SW480 (cell line): Measurements from ENCODE around the gene DRAM2.
"Not testable (repeated sequence)": the region's sequence is repeated elsewhere in the genome, so short reads cannot be mapped to it uniquely, and the experiment has no call there.

ENCODE experiments used
- DNase-seq: peaks from one replicate; pipeline ENCODE4 v3.0.0-alpha.2; 2016; ENCODE audit warnings: low spot score

The DRAM2 gene

DNA sequence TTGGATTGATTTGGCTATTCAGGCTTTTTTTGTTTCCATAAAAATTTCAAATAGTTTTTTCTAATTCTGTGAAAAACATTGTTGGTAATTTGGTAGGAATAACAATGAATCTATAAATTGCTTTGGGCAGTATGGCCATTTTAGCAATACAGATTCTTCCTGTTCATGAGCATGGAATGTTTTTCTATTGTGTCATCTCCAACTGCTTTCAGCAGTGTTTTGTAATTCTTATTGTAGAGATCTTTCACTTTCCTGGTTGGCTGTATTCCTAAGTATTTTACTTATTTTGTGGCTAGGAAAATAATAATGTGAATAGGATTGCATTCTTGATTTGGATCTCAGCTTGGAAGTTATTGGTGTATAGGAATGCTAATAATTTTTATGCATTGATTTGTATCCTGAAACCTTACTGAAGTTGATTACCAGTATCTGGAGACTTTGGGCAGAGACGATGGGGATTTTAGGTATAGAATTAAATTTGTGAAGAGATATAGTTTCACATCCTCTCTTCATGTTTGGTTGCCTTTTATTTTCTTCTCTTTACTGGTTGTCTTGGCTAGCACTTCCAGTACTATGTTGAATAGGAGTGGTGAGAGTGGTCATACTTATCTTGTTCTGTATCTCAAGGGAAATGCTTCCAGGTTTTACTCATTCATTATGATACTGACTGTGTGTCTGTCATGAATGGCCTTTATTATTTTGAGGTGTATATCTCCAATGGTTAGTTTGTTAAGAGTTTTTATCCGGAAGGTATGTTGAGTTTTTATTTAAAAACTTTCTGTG is 57.3 kb downstream of the DRAM2 start:
- no peak for DNase-seq

DNA sequence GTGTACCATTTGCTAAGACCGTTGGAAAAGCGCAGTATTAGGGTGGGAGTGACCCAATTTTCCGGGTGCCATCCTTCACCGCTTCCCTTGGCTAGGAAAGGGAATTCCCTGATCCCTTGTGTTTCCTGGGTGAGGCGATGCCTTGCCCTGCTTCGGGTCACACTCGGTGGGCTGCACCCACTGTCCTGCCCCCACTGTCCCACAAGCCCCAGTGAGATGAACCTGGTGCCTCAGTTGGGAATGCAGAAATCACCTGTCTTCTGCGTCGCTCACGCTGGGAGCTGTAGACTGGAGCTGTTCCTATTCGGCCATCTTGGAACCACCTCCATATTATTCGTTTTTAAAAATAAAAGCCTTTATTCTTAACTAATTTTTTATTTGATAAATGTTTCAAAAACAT is 60.6 kb downstream of the DRAM2 start:
- not testable (repeated sequence) for DNase-seq

DNA sequence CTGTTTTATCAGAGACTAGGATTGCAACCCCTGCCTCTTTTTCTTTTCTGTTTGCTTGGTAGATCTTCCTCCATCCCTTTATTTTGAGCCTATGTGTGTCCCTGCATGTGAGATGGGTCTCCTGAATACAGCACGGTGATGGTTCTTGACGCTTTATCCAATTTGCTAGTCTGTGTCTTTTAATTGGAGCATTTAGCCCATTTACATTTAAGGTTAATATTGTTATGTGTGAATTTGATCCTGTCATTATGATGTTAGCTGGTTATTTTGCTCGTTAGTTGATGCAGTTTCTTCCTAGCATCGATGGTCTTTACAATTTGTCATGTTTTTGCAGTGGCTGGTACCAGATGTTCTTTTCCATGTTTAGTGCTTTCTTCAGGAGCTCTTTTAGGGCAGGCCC is 62.6 kb downstream of the DRAM2 start:
- DNase-seq = not testable (repeated sequence)
